ENCODE data around the gene APRT. TPM values are rescaled to one million over a fixed set of nuclear protein-coding genes. Genes with fewer than 3 reads are reported as not detected.

The APRT gene
- total RNA-seq, 2 donors from 2014 or later = 165 to 211 TPM

GRCh38 chr16:88830258-88830657 lies 18.5 kb upstream of the APRT start:
- 62% methylated on average over 11 of the region's 11 CpGs for WGBS
- no peaks in the 10 kb centered on the region for H3K36me3 ChIP-seq
- intact Hi-C loops (cut with DNase I) = no loop called here
- no peak for DNase-seq (ENCODE audit: low spot score)
- H3K9me3 ChIP-seq = no peaks in the 10 kb centered on the region
- no peaks in the 10 kb centered on the region for H3K4me1 ChIP-seq (replicated peaks)
- no peaks in the 10 kb centered on the region for H3K27me3 ChIP-seq (replicated peaks; ENCODE audit: insufficient read depth)
- H3K4me3 ChIP-seq = no peak overlapping the region
- peak overlapping the region; percentile 38 to 45 for H3K27ac ChIP-seq
- TF ChIP-seq, protein P1, sequence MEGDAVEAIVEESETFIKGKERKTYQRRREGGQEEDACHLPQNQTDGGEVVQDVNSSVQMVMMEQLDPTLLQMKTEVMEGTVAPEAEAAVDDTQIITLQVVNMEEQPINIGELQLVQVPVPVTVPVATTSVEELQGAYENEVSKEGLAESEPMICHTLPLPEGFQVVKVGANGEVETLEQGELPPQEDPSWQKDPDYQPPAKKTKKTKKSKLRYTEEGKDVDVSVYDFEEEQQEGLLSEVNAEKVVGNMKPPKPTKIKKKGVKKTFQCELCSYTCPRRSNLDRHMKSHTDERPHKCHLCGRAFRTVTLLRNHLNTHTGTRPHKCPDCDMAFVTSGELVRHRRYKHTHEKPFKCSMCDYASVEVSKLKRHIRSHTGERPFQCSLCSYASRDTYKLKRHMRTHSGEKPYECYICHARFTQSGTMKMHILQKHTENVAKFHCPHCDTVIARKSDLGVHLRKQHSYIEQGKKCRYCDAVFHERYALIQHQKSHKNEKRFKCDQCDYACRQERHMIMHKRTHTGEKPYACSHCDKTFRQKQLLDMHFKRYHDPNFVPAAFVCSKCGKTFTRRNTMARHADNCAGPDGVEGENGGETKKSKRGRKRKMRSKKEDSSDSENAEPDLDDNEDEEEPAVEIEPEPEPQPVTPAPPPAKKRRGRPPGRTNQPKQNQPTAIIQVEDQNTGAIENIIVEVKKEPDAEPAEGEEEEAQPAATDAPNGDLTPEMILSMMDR (IDR thresholded peaks at IDR 0.05) = no peak
- no peak for TF ChIP-seq POLR2AphosphoS5 (IDR thresholded peaks at IDR 0.05)
- TF ChIP-seq POLR2A (IDR thresholded peaks at IDR 0.05) = no peak

DNA sequence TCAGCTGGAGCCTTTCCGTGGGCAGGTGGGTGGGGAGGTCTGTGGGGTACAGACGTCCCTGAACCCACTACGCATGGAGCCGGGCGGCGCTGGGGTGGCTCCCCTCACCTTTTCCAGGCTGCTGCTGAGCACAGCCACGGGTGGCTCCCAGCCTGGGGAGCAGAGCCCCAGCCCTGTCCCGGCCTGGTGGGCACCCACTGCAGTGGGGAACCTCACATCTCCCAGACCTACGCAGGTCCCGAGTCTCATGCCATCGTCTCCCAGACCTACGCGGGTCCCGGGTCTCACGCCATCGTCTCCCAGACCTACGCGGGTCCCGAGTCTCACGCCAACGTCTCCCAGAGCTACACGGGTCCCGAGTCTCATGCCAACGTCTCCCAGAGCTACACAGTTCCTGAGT lies 17.0 kb upstream of the APRT start:
- 83% methylated on average over 24 of the region's 24 CpGs for WGBS
- no peak for TF ChIP-seq POLR2A (IDR thresholded peaks at IDR 0.05)

DNA sequence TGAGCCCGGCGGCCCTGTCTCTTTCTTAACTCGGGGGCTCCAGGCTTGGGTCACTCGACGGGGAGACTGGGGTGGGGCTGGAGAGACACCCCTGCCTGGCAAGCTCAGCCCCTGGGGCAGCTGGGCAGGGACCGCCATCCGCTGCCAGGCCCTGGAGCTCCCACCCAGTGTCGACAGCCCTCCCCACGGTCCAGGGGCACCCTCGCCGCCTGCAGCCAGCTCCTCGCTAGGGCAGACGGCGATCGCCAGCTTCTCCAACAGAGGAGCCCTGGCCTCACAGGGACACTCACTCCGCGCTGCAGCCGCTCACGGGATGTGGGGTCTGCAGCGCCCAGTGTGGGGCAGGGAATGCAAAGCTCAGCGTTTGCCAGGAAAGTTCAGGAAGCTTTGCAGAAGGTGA lies 16.0 kb upstream of the APRT start:
- intact Hi-C loops (cut with DNase I) = no loop called here
- H3K4me3 ChIP-seq = no peak overlapping the region
- H3K27ac ChIP-seq = no peak overlapping the region
- no peaks in the 10 kb centered on the region for H3K9me3 ChIP-seq
- 95% methylated on average over 20 of the region's 21 CpGs for WGBS
- no peaks in the 10 kb centered on the region for H3K4me1 ChIP-seq (replicated peaks)
- DNase-seq (ENCODE audit: low spot score) = no peak
- H3K27me3 ChIP-seq (replicated peaks; ENCODE audit: insufficient read depth) = no peaks in the 10 kb centered on the region
- TF ChIP-seq POLR2AphosphoS5 (IDR thresholded peaks at IDR 0.05) = no peak
- TF ChIP-seq, protein P1 (IDR thresholded peaks at IDR 0.05) = no peak
- no peak for TF ChIP-seq POLR2A (IDR thresholded peaks at IDR 0.05)
- H3K36me3 ChIP-seq = no peaks in the 10 kb centered on the region

More for the DNA sequence above, 17.0 kb upstream of the APRT start:
- no peaks in the 10 kb centered on the region for H3K36me3 ChIP-seq
- no peaks in the 10 kb centered on the region for H3K4me1 ChIP-seq (replicated peaks)
- no peaks in the 10 kb centered on the region for H3K9me3 ChIP-seq
- intact Hi-C loops (cut with DNase I) = no loop called here
- H3K27me3 ChIP-seq (replicated peaks; ENCODE audit: insufficient read depth) = no peaks in the 10 kb centered on the region
- DNase-seq (ENCODE audit: low spot score) = no peak
- no peak overlapping the region for H3K27ac ChIP-seq
- H3K4me3 ChIP-seq = no peak overlapping the region

DNA sequence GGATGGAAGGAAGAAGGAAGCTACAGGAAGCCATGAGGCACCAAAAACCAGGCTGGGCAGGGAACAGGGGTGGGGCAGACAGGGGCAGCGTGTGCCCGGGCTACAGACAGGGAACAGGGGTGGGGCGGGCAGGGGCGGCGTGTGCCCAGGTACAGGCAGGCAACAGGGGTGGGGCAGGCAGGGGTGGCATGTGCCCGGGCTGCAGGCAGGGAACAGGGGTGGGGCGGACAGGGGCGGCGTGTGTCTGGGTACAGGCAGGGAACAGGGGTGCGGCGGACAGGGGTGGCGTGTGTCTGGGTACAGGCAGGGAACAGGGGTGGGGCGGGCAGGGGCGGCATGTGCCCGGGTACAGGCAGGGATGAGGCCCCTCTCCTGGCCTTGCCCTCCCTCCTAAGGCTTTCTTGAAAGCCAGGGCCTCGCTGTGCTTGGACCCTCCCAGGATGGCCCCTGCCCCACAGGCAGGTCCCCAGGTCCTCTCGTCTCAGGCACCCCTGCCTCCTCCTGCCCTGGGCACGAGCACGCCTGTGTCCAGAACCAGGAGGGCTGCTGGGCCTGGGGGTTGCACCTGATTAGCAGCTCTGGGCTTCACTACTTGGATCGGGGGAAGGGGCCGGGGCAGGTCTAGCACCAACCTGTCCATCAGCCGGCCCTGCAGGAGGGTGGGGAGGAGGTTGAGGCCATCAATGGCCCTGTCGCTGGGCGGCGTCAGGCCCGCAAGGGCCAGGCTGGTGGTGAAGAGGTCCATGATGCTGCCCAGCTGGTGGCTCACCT lies 14.5 kb upstream of the APRT start:
- Histone ChIP-seq H3K27me3 (replicated peaks; ENCODE audit: insufficient read depth) (no peaks in the 10 kb centered on the region), H3K27ac (no peak overlapping the region), H3K4me3 (no peak overlapping the region), H3K4me1 (replicated peaks) (no peaks in the 10 kb centered on the region), H3K36me3 (peaks cover 0 to 7% of the 10 kb centered on the region in 2 donors), H3K9me3 (no peaks in the 10 kb centered on the region)
- TF ChIP-seq POLR2A (IDR thresholded peaks at IDR 0.05) (no peak), POLR2AphosphoS5 (IDR thresholded peaks at IDR 0.05) (no peak)
- TF ChIP-seq, protein P1 (IDR thresholded peaks at IDR 0.05) = no peak
- no peak for DNase-seq (ENCODE audit: low spot score)
- intact Hi-C loops (cut with DNase I) = no loop called here
- 90% methylated on average over 25 of the region's 26 CpGs for WGBS

- H3K36me3 ChIP-seq = peaks cover 0 to 8% of the 10 kb centered on the region in 2 donors
Observed at GRCh38 chr16:88825146-88825545, 13.4 kb upstream of the APRT start.

More at GRCh38 chr16:88825146-88825545, 13.4 kb upstream of the APRT start:
- intact Hi-C loops (cut with DNase I) = no loop called here
- H3K4me1 ChIP-seq (replicated peaks) = no peaks in the 10 kb centered on the region
- 93% methylated on average over 12 of the region's 12 CpGs for WGBS
- no peak for DNase-seq (ENCODE audit: low spot score)
- H3K9me3 ChIP-seq = no peaks in the 10 kb centered on the region
- no peak overlapping the region for H3K4me3 ChIP-seq
- TF ChIP-seq POLR2A (IDR thresholded peaks at IDR 0.05) (no peak), POLR2AphosphoS5 (IDR thresholded peaks at IDR 0.05) (no peak)
- TF ChIP-seq, protein P1 (IDR thresholded peaks at IDR 0.05) = no peak
- H3K27ac ChIP-seq = no peak overlapping the region
- no peaks in the 10 kb centered on the region for H3K27me3 ChIP-seq (replicated peaks; ENCODE audit: insufficient read depth)

Data from prostate gland (tissue), 2 donors.